ENCODE results near the gene ETFA. TPM values are rescaled to one million over a fixed set of nuclear protein-coding genes. Genes with fewer than 3 reads are reported as not detected.

ETFA gene
- total RNA-seq, 1 donor from 2014 or later = 151 TPM

DNA sequence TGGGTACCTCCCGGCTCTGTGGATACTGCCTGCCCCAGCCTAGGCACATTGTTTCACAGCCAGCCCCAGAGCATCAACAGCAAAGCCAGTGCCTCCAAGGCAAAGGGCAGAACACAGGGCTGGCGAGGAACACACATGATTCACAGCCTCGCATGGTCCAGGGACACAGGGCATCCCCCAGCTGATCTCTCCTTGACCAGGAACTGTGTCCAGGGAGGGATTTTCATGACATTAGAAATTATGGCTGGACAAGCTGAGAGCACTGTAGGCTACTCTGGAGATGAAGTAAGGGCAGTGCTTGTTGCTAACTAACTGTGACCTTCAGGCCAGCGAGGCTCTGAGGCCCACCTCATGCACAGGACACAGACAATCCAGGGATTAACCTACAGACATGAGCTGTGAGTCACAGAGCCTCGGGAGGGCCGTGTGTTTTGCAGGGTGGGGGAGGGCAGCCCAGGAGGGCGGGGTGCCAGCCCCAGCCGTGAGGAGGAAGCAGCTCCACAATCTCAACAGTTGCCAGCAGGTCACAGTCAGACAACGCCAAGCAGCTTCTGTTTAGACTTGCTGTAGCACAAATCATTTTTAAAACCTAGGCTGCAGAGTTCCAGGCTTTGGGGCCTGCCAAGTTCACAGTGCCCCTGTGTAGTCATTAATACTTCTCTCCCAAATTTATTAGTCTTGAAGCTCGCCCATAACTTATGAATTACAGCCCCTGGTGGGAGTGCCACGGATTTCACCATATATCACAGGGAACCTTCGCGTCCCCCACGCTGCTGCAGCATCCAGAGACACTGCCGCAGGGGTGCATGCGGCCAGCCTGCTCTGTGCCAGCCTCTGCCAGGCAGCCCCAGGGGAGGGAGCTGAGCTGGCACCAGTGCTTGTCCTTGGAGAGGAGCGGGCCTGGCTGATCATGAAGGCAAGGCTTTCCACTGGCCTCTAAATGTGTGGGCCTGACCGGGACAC is 114.7 kb downstream of the ETFA start:
- peak; percentile 49 for DNase-seq

GRCh38 chr15:76195506-76196268 is 115.6 kb downstream of the ETFA start:
- no peak for DNase-seq

DNA sequence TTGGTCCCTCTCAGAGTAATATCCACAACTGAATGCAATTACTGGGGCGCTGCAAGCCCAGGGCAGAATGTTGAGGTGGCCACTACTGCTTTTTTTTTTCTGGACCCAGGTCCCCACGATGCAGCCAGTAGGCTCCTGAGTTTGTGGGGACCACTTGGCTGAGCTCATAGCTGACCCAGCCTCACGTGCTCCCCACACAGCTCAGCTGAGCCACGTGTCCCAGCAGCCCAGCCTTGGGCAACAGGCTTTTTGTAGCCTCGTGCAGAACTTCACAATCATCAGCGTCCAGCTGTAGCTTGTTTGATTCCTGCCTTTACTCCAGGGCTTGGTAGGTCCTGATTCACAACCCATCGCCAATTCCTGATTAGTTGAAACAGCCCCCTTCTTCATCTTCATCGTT is 117.3 kb downstream of the ETFA start:
- no peak for DNase-seq

DNA sequence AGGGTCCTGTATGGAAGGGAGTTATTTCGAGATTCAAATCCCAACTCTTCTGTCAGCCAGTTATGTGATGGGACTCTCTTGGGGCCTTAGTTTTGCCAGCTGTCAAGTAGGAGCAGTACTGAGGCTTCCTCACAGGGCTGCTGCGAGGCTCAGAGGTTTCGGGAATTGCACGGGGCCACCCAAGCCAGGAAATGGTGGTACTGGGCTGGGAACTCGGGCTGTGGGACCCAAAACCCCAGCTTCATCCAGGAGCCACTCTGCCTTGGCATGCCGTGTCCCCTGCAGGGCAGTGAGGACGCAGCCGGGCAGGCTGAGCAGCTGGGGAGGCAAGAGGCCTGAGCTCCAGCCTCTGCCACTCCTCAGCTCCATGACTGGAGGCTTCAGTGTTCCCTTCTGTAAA is 118.6 kb downstream of the ETFA start:
- DNase-seq = no peak

GRCh38 chr15:76191539-76192244 is 119.6 kb downstream of the ETFA start:
- DNase-seq = no peak

DNA sequence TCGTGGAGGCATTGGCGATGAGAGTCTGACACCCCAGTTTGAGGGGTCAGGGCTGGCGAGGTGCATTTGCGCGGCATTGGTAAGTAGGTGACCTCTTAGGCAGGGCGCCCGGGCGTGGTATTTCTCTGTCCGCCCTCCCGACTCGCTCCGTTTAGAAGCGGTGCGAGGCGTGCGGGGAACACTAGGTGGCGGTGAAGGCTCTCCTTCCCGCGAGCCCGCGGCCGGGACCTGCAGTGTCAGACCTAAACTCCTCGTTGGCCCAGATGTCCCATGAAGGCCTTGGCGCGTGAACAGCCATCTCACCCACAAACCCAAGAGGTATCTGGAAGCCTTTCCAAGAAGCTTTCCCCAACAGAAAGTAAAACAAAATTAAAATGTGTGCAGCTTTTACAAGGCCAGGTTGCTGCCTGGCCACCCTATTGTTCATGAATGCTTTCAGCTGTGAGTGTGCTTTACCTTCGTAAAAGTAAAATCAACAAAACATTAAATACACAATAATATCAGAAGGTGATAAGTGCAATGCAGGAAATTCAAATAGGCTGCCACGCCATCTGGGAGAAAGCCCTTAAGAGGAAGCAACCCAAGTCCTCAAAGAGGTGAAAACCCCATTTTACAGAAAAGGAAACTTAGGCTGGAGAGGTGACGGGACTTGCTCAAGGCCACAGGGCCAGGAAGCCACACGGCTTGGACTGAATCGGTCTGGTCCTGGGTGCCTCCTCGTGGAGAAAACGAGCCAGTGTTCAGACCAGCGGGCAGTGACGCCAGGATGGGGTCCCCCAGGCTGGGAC is 120.3 kb downstream of the ETFA start:
- DNase-seq = peak; percentile 83

GRCh38 chr15:76190070-76190564 is 121.2 kb downstream of the ETFA start:
- no peak for DNase-seq

DNA sequence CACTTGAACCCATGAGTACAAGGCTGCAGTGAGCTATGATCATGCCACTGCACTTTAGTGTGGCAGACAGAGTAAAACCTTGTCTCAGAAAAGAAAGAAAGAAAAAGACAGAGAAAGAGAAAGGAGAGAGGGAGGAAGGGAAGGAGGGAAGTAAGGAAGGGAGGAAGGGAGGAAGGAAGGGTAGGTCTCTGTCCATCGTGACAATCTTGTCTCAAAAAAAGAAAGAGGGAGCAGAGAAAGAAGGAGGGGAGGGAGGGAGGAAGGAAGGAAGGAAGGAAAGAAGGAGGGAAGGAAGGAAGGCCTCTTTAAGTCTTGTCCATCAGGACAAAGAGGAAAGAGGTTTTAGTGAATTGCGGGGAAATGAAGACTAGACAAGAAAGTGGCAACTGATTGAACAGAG is 122.2 kb downstream of the ETFA start:
- DNase-seq = no peak

DNA sequence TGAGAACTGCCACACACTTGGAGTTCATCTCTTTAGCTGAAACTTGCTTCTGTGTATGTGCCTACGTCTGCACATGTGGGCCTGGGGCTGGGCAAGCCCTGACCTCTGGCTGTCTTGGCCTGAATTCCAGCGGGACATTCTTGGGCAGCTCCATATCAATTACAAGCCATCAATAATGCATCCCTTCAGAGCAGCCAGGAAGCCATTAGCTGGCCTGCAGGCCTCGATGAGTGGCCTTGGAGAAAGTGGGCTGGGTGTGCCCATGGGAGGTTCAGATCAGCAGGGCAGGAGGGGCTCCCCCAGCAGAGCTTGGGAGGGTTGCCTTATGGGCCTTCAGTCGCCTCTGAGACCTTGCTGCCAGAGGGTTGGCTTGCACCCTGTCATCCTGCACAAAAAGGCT is 124.1 kb downstream of the ETFA start:
- DNase-seq = no peak

- peak; percentile 28 for DNase-seq
Measured at GRCh38 chr15:76185716-76186115, 125.6 kb downstream of the ETFA start.

DNA sequence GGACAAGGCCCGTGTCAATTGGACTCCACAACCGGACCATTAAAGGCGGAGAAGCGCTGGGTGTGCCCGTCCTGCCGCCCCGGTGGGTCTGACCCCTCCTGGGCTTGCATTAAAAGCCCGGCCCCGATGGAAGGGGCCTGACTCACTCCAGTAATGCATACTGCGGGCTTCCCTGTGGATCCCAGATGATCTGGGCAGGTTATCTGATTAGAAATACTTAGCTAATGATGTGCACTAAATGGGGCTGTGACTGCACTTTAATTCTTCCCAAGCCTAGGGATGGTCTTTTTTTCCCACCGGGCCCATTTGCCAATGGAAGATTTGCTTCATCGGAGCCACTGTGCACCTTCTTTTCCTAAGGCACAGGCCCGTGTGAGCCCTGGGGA is 126.6 kb downstream of the ETFA start:
- no peak for DNase-seq

- no peak for DNase-seq
Measured at GRCh38 chr15:76183930-76184649, 127.2 kb downstream of the ETFA start.

GRCh38 chr15:76181705-76182107 is 129.6 kb downstream of the ETFA start:
- DNase-seq = no peak

DNA sequence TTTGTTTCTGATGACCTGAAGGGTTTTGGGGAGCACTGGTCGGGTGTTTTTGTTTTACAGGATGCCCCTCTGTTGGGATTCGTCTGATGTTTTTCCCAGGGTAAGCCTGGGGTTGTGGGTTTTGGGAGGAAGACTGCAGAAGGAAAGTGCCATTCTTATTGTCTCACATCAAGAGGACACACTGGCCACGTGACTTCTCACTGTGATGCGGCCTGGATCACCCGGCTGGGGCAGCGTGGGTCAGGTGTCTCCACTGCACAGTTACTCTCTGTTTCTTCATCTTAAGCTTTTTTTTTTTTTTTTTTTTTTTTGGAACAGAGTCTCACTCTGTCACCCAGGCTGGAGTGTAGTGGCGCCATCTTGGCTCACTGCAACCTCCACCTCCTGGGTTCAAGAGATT is 130.9 kb downstream of the ETFA start:
- no peak for DNase-seq

DNA sequence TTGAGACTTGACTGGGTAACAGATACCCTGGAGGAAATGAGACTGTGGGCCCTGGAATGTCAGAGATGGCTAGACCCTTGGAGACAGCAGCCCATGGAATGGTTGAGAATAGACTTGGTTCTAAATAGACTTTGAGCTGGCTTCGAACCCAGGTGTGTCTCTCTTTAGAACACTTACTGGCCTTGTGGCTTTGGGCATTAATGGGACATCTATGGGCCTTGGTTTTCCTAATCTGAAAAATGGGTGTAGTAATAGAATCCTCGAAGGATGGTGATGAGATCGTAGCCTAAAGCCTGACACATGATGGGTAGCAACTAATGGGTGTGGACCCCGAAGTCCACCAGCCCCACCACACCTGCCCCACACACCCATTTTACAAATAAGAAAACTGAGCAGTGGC is 132.2 kb downstream of the ETFA start:
- no peak for DNase-seq

GRCh38 chr15:76178296-76179000 is 132.8 kb downstream of the ETFA start:
- DNase-seq = peak; percentile 38

- DNase-seq = no peak
Measured at GRCh38 chr15:76177491-76178040, 133.7 kb downstream of the ETFA start.

DNA sequence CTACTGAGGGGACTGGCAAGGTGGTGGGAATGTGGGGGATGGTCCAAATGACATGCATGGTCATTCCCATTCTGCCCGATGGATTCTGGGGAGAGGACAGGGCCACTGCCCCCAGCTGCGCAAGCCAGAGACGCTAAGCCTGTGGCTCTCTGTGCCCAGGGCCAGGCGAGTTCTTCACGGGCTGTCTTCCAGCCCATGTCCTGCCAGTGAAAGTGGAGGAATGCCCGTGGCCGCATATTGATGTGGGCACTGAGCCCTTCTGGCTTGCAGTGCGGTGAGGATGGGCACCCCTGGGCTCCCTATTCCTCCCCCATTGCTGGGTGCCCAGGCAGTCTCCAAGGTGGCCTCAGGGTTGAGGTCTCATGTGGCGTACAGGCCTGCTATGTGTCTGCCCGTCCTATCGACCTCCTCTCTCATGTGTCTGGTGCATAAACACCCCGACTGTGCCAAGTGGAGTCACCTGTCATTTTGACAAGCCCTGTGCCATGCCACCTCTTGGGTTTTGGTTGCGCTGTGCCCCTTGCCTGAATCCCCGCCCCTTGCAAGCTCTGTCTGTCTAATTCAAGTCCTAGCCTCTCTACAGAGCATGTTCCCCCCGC is 134.7 kb downstream of the ETFA start:
- DNase-seq = no peak

DNA sequence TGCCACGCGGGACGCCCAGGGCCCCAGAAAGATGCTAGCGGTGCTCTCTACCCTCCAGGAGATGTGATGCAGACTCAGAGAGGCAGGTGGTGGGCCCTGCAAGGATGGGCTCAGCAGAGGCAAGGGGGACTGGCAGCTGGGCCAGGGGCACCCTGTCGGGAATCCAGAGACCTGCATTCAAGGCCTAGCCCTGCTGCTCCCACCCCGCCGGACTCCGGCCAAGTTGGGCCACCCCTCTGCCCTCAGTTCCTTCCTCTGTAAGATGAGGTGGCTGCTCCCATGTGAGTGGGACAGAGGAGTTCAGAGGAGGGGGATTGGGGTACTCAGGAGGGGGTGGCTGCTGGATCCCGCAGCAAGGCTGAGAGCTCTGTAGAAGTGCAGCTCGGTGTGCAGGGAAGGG is 135.2 kb downstream of the ETFA start:
- DNase-seq = no peak

- DNase-seq = no peak
Measured at GRCh38 chr15:76175442-76175841, 135.8 kb downstream of the ETFA start.
